PC-9 (cell line): ENCODE data around the gene AUTS2.

Experiments used
- CTCF ChIP-seq: fragments of 200-600 bp; sonication (generic); conservative IDR thresholded peaks from 2 replicates; pipeline ENCODE4 v1.6.1; 2017; ENCODE audit warnings: mixed run types, antibody characterized with exemption, mild to moderate bottlenecking, moderate library complexity
- EZH2 ChIP-seq: fragments of 200-600 bp; sonication (generic); IDR thresholded peaks from 2 replicates; pipeline ENCODE4 v1.8.0; 2017; ENCODE audit warnings: antibody characterized with exemption, low read depth

- TF ChIP-seq CTCF, result no peak
- no peak for TF ChIP-seq EZH2
Observed at GRCh38 chr7:69613846-69614245, 15.6 kb downstream of the AUTS2 start.
